GM19468 (cell line): Measurements from ENCODE around the gene LAPTM4A.

Source experiments
- ATAC-seq: cut with Tn5 transposase; IDR thresholded peaks from one replicate; pipeline ENCODE4 v1.9.1; 2021; ENCODE audit warnings: mild to moderate bottlenecking, moderate library complexity, moderate number of reproducible peaks; ENCODE audit not compliant: unreplicated experiment; ENCODE audit errors: extremely low read depth

Gene LAPTM4A

GRCh38 chr2:19989667-19990415 lies 61.6 kb downstream of the LAPTM4A start, which contains the start of gene WDR35:
Gene WDR35 (minus strand): TSS chr2:19990105. CDS start chr2:19990015, 90 bp downstream.
- ATAC-seq: peak; percentile 91

DNA sequence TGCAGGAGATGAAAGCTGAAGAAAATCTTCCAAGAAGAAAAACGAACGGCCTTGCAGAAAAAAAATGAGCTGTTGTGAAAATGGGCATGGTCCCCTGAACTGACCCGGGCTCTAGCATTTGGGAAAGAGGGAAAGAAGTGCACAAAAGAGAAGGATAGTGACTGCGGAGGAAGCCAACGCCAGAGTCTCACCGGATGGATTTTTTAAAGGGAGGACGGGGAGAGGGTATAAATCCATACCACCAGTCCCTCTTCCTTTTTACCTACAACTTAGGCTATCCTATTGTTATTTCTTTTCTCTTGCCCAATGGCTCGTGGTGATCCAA lies 62.1 kb downstream of the LAPTM4A start:
- no peak for ATAC-seq

GRCh38 chr2:19988600-19988999 lies 62.8 kb downstream of the LAPTM4A start:
- no peak for ATAC-seq

GRCh38 chr2:19987936-19988335 lies 63.5 kb downstream of the LAPTM4A start:
- peak; percentile 49 for ATAC-seq
